GM18507 (cell line): ENCODE measurements around the gene KRTAP15-1.

Experiments used
- DNase-seq: peaks from one replicate; pipeline ENCODE4 v3.0.0; 2011; ENCODE audit warnings: low read depth; ENCODE audit not compliant: insufficient read length; ENCODE audit errors: extremely low spot score
- FAIRE-seq: peaks from 2 replicates; lab custom pipeline; 2011; peaks lifted over from hg19 to GRCh38; lab: Jason Lieb, UNC

Gene KRTAP15-1, protein sequence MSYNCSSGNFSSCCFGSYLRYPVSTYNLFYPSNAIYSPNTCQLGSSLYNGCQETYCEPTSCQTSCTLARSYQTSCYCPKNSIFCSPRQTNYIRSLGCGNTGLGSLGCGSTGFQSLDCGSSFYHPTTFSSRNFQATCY

DNA sequence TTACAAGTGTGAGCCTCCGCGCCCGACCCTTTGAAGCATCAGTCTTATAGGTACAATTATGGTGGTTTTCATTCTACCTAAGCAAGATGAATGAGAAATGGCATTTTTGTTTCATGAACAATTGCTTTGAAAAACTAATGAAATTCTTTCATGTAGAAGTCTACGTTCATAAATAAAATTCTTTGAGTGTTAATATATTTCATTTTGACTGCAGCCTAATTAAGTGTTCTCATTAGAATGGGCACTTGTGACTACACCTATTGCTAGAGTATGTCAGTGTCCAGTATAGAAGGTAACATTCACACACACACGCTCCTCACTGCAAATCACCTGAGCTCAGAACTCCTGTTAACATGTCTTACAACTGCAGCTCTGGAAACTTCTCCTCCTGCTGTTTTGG is at the start of gene KRTAP15-1:
TSS of gene KRTAP15-1 (plus strand) at position 301 of the 400 bp plus-strand sequence. CDS start at position 354, 53 bp downstream.
- no peak for FAIRE-seq

DNA sequence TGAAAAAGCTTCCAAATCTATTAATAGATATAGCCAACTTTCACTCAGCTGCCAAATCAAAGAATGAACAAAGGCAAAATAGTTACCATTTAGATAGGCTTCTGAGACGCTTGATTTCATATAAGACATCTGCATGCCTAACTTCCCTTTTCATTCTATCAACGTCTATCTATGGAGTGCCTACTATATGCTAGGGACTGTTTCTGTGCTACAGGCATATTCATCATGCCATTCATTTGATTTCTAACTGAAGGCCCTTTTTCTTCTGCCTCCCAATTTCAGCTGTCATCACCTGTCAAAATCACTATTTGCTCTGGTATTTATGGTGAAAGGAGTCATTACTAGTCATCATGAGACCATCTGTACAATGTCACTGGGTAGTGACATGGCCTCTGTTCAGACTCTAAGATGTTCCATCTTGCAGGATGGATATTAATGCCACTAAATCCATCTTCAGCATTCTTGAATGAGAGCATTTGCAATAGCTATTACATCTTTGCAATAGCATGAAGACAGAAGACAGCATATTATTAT is 48.5 kb upstream of the KRTAP15-1 start:
- no peak for FAIRE-seq

More for the DNA sequence above, at the start of gene KRTAP15-1:
- no peak for DNase-seq

DNA sequence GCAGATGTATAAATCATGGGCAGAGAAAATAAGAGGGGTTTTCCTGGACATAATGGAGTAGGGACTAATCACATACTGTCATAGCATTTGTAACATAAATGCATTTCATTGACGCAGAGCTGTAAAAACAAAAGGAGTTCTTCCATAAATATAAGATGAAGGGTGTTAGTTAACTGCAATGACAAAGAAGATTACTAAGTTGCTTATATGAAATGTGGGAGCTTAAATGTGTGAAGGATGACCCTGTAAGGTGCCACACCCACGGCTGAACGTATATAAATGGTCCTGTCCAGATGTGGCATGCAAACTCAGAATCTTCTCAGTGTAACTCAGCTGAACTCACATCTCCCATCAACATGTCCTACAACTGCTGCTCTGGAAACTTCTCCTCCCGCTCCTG is 44.3 kb upstream of the KRTAP15-1 start, which contains the start of gene KRTAP13-1:
TSS of gene KRTAP13-1 (plus strand) at position 301 of the 400 bp plus-strand sequence. CDS start at position 357, 56 bp downstream.
- no peak for FAIRE-seq
- no peak for DNase-seq

More for the DNA sequence above, 48.5 kb upstream of the KRTAP15-1 start:
- DNase-seq: no peak

DNA sequence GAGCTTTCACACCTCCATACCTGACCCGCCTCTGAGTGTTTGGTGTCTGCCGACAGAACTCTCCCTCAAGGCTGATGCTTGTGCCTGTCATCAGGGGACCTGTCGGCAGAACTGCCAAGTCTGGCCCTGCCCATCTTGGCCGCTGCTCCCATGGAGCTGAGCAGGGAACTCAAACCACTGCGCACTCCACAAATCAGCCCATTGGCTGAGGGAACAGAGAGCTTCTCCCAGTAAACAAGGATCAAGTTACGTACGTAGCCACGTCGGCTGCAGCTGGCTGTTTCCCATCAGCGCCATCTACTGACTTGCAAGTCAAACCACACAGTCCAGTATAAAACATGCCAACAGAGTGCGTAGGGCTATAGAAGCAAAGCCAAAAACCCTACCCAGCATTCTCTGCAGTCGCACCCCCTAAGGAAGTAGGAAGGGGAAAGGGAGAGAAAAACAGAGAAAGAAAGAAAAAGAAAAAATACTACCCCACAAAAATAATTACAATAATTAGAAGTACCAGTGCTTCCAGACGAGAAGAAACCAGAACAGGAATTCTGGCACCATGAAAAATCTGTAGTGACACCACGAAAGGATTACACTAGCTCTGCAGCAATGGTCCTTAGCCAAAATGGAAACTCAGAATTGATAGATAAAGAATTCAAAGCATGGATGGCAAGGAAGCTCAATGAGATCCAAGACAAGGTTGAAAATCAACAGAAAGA is 31.1 kb upstream of the KRTAP15-1 start:
- DNase-seq: no peak
- no peak for FAIRE-seq

DNA sequence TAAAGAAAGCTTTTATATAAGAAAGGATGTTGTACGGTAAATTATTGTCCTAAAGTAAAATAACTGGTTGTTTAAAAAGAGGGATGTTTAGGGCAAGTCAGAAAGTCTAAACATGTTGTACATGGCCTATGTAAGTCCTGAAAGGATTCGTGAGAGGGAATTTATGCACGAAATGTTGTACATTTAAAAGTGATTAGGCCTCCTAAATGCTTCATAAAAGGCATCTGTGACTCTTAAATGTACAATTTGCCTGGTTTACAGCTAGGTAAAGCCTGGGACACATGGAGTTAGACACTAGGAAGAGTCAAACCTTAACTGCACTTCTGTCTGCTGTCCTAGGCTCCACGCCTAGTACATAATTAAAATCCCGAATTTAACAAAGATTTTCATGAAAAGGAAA is 24.1 kb upstream of the KRTAP15-1 start:
- DNase-seq (no peak), FAIRE-seq (no peak)

DNA sequence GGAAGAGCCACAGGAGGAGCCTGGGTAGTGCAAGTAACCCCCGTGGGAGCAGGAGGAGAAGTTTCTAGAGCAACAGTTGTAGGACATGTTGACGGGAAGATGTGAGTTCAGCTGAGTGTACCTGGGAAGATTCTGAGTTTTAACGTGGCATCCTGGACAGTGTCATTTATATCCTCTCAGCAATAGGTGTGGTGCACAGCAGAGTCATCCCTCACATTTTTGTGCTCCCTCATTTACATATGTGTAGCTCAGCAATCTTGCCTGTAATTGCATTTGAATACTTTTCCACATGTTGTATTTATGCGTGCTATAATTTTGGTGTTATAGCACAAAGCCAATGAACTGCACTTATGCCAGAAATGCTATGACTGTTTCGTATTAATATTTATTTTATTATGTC is 14.2 kb upstream of the KRTAP15-1 start, which contains the start of gene KRTAP13-3:
TSS of gene KRTAP13-3 (minus strand) at position 101 of the 400 bp plus-strand sequence. CDS start at position 87, 14 bp downstream.
- DNase-seq (no peak), FAIRE-seq (no peak)

DNA sequence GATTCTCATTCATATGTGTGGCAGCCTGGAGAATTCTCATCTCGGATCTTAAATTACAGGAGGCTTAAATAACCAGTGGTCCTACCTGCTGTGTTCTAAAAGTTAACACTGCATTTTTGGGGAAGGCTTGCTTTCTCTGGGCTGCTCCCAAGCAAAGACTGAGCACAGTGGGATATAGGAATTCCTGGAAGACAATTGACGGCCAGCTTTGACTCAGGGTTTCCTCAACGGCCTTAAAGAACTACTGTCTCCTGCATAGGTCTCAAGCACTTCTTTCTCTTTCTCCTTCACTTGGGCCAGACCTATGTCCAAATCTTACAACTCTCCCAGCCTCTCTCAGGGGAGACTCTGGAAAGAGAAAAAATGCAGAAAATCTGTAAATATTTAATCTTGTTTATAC is 13.3 kb upstream of the KRTAP15-1 start:
- no peak for DNase-seq
- FAIRE-seq: no peak

DNA sequence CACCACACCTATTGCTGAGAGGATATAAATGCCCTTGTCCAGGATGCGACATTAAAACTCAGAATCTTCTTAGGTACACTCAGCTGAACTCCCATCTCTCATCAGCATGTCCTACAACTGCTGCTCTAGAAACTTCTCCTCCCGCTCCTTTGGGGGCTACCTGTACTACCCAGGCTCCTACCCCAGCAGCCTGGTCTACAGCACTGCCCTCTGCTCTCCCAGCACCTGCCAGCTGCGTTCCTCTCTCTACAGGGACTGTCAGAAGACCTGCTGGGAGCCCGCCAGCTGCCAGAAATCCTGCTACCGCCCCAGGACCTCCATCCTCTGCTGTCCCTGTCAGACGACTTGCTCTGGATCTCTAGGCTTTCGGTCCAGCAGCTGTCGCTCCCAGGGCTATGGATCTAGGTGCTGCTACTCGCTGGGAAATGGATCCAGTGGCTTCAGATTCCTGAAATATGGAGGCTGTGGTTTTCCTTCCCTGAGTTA is 9.9 kb upstream of the KRTAP15-1 start, which contains the start of gene KRTAP13-4:
TSS of gene KRTAP13-4 (plus strand) at position 51 of the 486 bp plus-strand sequence. CDS start at position 107, 56 bp downstream.
- DNase-seq (no peak), FAIRE-seq (no peak)

DNA sequence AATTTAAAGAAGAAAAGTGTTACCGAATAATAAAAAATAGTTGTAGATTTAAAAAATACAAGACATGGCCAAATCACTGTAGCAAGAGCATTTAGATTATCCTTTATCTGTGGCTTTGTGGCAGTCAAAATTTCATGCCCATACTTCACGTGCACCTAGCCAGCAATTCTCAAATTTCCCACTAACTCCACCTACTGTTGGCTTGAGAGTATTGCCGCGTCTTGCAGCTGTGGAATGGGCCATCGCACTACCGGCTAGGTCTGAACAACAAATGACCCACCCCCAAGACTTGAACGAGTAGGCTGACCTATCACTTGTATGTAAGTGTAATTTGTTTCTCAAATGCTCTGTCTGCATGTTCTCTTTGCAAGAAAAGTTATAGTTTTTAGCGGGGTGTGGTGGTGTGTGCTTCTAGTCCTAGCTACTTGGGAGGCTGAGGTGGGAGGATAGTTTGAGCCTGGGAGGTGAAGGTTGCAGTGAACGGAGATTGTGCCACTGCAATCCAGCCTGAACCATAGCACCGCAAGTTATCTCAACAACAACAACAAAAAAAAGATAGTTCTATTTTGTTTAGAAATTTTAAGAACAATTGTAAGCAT is 5.9 kb upstream of the KRTAP15-1 start:
- no peak for DNase-seq
- FAIRE-seq: no peak

DNA sequence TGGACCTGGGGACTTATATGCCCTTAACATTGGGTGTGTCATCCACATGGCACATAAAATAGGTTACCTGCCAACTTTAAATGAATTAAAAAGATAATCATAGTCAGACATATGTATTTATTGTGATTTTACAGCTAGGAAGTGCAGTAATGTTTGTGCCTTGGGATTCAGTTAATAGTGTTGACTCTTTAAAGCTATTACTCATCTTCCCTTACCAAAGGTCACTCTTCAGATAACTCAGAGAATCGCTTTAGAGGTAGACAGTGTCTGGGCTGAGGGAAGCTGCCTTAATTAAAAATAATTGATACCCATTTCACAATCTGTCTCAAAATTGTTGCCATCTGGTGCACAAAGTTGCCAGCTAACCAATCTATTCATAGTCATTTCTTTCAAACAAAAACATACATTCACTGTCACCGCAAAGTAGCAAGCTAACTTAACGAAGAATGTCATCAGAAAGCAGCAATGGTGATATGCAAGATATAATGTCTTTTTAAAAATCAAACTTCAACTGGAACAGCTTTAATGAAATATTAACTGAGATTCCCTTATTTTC is 3.0 kb upstream of the KRTAP15-1 start:
- DNase-seq (no peak), FAIRE-seq (no peak)

DNA sequence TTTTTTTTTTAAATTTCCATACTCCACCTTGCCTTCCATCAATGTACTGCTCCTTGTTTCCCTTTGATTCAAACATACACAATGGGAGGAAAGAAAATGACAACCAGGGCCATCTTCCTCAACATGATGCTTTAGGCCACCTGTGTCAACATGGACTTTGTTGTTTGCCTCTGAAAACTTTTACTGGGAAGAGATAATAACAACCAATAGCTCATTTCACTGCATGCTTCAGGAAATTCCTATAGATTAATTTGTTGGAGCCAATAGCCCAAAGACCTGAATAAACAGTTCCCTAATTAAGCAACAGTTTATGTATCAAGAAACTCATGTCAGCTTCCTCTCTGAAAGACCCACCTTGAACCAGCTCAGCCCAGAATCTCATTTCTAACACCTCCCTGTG is 3.2 kb downstream of the KRTAP15-1 start:
- FAIRE-seq (no peak), DNase-seq (no peak)

DNA sequence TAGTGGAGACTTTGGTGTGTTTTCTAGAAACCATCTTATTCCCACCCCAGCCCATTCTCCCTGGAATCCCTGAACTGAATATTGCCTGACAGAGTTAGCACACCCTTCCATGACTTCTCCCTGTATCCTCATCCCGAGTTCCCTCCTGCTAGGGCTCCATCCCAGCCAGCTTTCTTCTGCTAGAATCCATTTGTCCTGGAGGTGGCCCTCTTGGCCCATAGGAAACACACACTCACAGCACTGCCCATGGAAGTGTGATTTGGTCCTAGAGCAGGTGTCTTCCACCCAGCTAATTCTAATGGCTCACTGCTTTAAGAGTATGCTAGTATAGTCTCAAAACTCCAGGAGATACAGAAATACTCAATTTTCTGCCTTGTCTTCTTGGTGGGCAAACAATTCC is 4.1 kb downstream of the KRTAP15-1 start:
- FAIRE-seq (no peak), DNase-seq (no peak)

DNA sequence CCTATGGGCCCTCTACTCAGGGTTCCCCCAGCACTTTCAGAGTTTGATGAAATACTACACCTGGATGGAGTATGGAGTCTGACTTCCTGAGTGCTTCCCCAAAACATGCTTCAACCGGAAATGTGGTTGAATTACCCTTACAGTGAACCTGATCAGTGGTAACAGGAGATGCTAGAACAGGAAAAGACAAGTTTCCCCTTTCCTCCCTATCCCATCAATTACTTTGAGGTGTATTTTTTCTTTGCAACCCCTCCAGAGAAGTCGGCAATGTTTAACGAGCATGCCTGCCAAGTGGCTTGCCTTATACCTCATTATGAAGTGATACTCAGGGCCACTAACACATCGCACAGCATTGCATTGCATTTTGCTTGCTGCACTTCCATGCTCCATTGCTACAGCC is 7.0 kb downstream of the KRTAP15-1 start:
- DNase-seq: no peak
- FAIRE-seq: no peak

DNA sequence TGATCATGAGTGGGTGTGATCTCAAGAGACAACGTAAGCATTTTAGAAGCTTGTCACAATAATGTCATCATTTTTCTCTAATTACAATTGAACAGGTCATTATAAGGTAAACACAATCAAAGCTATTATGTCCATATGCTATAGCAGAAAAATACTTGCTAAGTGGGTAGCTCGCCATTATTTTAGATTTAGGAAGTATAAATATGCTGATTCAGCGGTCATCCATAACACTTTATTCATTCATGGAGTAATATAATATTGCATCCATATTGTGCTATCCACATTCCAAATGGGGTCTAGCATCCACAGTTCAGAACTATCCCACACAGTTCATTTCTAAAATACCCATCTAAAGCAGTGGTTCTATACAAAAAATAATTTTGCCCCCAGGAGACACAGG is 8.4 kb downstream of the KRTAP15-1 start:
- no peak for FAIRE-seq

DNA sequence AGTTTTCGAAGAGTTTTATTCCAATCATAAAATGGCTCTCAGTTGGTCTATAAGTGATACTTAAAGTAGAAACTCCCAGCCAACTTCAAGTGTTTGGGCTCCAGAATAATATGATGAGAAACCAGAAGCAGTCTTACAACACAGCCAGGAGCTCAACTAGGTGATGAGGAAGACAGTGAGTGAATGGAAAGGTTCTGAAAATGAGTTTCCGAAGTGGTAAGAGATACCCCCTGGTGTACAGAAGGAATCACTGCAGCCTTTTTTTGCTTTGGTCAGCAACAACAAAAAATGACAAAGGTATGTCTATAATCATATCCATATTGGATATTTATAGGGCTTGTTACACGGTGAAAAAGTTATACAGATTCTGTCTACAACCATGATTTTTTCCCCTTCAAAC is 23.6 kb downstream of the KRTAP15-1 start:
- DNase-seq (no peak), FAIRE-seq (no peak)

More for the DNA sequence above, 8.4 kb downstream of the KRTAP15-1 start:
- no peak for DNase-seq

DNA sequence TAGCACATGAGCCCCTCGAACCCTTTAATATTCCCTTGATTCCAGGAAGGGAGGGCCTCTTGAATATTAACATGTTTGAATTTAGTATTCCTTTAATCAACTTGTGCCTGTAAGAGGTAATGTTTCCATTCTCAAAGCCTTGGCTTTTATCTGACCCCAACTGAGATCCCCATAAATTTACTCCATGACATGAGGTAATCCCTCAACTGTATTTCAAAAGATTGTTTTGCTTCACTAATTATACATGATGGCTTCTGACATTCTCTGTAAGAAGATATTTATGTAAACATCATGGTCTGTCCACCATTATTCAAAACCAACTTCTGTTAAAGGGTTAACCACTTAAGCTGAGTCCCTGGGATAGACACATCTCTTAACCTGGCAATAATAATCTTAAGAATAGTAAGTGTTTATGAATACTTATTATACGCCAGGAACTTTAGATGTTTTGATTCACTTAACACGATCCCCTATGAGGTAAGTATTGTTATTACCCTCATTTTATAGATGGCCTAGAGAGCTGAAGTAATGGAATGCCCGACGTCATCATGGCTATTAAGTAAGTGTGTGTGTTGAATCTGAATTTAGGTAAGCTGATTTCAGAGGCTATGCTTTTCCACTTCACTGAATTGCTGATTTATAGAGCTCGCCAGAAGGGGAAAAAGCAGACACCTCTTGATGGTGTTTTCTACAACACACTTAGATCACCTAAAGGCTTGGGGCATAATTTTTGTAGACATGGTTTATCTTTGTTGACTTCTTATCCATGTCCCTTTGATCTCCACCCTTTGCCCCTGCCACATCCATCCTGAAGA is 29.0 kb downstream of the KRTAP15-1 start:
- no peak for FAIRE-seq

DNA sequence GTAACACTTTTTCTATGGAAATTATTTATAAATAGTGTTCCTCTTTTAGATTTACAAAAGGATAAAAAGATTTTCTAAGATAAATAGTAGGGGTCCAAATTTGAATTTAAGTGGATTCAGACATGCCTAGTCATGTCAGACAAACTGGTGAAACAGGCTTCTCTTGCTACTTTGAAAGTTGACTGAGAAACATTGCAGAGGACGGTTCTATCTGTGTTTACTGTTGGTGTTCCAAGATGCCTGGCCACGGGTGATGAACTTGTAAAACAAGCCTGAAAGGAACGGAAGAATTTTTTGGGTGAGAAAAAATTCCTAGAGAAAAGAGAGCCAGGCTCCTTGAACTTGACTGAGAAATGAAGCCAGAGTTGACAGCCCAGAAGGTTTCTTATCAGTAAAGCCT is 37.9 kb downstream of the KRTAP15-1 start:
- no peak for FAIRE-seq

More for the DNA sequence above, 29.0 kb downstream of the KRTAP15-1 start:
- DNase-seq: no peak

DNA sequence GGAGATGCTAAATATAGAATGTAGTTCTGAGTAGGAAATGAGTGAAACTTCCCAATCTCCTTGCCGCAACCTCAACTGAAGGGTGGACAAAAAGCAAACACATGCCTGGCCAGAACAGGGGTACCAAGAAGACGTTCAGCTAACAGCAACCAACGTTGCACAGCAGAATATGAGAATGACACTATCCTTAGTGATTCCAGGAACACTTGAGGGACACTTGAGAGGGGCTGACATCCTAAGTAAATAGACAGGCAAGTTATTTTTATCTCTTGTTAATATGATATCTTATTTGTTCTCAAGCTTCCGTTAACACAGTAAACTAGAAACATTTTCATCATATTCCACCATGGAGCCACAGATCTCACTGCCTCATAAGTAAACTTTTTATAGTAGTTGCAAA is 39.2 kb downstream of the KRTAP15-1 start:
- FAIRE-seq: no peak
- no peak for DNase-seq

More for the DNA sequence above, 37.9 kb downstream of the KRTAP15-1 start:
- no peak for DNase-seq

DNA sequence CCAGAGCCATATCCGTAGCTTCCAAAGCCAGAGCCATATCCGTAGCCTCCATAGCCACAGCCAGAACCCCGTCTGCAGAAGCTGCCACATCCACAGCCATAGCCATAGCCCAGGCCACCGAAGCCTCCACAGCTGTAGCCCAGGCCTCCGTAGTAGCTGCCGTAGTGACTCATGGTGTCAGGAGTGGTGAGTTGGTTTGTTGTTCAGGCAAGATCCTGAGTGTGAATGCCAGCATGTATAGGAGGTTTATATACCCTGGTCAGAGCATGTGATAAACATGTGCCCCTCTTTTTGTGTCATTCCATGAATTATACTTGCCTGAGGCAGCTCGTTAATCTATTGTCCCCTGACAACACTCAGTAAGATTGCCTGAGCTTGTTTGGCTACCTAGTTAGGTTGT is 40.1 kb downstream of the KRTAP15-1 start, which contains the start of gene KRTAP19-1:
TSS of gene KRTAP19-1 (minus strand) at position 223 of the 400 bp plus-strand sequence. CDS start at position 173, 50 bp downstream.
- FAIRE-seq (no peak), DNase-seq (no peak)
